ENCODE measurements around the gene SCML1. TPM values are rescaled to one million over a fixed set of nuclear protein-coding genes. Genes with fewer than 3 reads are reported as not detected.
"Not testable (repeated sequence)": the region's sequence is repeated elsewhere in the genome, so short reads cannot be mapped to it uniquely, and the experiment has no call there.

Gene SCML1
- total RNA-seq, 1 donor from 2014 or later, result 7.8 TPM

DNA sequence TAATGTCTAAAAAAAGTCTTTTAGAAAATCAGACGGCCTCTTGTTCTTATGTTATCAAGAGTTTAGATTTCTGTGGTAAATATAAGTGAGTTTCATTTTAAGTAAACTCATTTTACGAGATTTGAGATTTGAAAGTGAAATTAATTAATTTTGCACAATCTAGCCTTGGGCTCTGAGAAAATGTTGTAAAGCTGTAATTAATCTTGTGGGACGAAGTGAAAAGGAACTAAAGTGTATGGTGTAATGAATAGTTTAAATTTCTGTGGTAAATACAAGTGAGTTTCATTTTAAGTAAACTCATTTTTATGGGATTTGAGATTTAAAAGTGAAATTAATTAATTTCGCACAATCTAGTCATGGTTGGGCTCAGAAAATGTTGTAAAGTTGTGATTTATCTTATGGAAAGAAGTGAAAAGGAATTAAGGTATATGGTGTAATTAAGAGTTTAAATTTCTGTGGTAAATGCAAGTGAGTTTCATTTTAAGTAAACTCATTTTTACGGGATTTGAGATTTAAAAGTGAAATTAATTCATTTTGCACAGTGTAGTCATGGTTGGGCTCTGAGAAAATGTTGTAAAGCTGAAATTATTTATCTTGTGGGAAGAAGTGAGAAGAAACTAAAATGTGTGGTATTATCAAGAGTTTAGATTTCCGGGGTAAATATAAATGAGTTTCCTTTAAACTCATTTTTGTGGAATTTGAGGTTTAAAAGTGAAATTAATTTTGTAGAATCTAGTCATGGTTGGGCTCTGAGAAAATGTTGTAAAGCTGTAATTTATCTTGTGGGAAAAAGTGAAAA is 1.6 kb downstream of the SCML1 start:
- no peak for DNase-seq (ENCODE audit: low read depth, low spot score)

DNA sequence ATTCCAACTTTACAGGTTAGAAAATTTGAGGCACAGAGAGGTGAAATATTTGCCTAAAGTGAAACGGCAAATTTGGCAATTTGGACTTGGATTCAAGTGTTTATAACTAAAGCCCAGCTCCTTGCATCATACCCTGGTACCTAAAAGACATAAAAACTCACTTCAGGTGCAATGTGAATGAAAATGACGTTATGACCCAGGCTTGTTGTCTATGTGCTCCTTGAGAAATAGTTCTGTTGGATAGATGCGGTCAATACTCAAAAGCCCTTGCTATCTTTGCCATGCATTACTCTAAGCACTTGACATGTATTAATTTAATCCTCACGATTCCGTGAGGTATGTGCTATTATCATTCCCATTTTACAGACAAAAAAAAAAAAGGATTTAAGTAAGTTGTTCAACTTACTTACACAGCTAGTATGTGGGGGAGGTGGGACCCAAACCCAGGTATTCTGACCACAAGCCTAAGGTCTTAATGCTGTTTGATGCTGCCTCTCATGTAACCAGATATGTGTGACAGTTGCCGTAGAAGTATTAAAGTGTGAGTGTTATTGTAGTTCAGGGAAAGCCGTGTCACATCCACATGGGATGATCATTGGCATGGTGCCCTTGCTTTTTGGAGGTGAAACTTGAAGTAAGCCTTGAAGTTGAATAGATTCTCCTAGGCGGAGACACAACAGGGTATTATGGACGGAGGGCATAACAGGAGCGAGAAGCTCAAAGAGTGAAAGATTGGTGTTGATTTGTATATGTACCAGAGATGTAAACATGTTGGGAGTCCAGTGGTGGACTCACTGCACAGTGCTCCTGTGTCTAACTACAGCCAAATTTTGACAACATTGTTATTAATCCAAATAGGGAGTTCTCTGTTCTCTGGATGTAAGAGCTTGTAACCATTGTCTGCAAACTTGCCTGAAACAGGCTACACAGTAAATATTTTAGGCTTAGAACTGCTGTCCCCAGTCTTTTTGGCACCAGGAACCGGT is 3.1 kb downstream of the SCML1 start:
- DNase-seq (ENCODE audit: low read depth, low spot score), result no peak

DNA sequence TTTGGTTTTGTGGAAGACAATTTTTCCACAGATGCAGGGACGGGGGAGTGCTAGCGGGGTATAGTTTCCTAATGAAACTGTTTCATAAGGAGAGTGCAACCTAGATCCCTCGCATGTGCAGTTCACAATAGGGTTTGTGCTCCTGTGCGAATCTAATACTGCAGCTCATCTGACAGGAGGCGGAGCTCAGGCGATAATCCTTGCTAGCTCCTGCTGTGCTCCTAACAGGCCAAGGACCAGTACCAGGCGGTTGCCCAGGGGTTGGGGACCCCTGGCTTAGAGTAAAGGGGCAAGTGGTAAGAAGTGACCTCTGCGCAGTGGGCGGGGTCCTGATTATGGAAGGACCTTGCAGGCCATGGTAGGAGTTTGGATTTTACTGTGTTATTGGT is 3.8 kb downstream of the SCML1 start:
- no peak for DNase-seq (ENCODE audit: low read depth, low spot score)

DNA sequence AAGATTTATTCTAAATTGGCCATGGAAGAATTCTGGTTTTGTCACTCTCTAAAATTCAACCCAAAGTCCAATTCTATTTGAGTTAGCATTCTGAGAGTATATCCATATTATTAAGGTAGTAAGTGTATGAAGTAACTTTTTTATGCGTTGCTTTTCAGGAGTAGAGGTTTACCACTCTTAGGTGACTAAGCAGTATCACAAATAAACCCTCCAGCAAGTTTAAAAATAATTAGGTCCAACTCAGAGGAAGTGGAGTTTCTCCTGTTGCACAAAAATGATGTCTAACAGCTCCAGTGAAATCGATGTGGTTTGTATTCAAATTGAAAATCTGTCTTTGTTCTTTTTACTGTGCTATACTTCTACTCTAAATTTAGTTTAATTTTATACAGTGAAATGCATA is 6.6 kb downstream of the SCML1 start:
- DNase-seq (ENCODE audit: low read depth, low spot score), result no peak

DNA sequence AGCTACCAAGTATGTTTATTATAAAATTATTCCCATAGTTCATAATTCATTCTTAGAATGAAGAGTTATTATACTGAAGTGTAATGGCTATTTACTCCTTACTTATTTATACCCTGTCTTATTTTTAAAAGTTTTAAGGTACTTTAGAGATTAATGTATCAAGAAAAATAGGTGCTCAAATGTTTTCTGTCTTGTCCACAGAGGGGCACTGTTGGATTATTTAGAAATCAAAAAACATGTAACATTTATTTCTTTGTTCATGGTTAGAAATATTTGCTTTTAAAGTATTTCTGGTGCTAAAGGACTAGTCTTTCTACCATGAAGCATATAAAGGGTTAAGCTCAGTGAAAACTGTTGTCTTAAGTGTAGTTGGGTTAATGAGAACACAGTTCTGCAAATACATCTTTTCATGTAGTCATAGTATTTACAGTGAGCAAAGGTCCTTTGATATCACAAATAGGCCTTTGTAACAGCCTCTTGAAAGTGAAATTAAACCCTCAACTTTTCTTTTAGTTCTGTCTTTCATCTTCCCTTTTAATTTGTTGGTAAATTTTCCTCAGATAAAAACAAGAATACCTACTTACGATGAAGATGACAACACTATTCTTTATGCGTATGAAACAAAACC is 7.7 kb downstream of the SCML1 start:
- no peak for DNase-seq (ENCODE audit: low read depth, low spot score)

DNA sequence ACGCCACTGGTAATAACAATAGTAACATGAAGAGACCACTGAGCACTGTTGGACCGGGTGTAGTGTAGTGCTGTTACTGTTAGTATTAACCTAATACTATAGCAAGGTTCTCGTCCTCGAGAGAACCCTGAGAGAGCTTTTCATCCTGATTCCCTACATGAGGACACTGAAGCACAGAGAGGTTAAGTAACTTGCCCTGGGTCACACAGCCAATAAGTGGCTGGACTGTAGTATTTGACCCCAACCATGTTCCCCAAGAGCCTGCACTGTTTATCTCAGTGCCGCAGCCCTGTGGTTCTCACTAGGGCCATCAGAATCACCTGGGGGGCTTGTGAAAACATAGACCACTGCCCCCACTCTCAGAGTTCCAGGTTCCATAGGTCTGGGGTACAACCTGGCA is 10.4 kb downstream of the SCML1 start:
- no peak for DNase-seq (ENCODE audit: low read depth, low spot score)

DNA sequence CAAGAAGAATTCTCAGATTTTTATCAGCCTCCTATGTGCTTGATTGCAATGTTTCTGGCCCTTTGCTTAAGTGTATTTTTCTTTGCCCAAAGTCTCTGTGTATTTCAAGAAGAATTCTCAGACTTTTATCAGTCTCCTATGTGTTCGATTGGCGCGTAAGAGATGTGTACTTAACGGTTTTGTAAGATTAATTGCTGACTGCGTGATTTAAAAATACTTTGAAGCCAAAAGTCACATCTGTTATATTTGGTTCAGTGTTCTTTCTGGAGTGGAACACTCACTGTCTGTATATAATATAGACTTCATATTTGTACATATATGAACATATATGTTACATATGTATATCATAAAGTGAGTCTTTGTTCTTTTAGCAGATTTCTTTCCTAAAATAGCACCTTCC is 11.4 kb downstream of the SCML1 start:
- no peak for DNase-seq (ENCODE audit: low read depth, low spot score)

DNA sequence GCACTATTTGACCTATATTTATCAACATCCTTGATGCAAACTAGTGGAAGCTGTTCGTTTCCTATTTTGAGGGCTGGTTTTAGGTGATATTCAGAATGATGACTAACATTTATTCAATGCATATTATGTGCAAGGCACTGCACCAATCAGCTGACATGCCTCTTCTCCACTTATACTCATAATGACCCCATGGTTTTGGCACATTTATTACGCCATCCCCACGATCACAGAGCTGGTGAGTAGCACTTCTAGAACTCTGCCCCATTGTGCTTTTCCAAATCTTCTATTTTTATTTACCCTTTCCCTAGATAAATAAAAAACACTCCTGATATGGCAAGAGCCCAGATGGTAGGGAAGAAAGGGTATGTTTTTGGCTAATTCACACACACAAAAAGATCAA is 13.1 kb downstream of the SCML1 start:
- no peak for DNase-seq (ENCODE audit: low read depth, low spot score)

DNA sequence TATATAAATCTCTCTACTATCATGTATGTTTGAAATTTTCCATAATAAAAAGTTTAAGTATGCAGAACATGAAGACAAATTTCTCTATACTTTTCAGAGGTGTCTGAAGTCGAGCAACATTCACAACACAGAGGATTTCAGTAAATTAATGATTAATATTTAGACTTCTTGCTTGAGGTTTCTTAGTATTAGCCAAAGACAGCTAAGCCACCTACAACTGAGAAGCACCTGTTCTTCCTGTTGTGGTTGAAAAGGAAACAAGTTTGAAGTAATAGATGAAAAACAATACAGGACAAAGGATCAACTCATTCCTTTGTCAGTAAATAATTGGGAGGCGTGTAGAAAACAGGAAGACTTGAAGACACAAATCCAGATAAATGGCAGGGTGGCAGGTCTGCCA is 21.1 kb downstream of the SCML1 start:
- DNase-seq (ENCODE audit: low read depth, low spot score), result no peak

DNA sequence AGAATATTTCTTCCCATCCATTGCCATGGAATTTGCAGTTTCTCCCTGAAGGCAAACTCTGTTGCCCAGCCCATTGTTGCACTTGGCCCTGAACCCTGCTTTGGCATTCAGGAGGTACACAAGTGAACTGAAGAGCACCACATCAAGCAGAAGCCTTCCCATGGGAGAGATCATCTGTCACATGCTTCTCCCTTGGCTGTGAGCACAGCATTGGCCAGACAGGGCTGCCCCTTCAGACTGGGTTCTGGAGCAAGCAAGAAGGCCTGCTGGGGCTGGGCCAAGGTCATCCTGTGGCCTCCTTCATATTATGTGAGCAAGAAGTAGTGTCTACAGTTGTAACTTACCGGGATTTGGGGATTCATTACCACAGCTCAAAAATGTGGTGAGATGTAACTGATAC is 22.7 kb downstream of the SCML1 start:
- no peak for DNase-seq (ENCODE audit: low read depth, low spot score)

DNA sequence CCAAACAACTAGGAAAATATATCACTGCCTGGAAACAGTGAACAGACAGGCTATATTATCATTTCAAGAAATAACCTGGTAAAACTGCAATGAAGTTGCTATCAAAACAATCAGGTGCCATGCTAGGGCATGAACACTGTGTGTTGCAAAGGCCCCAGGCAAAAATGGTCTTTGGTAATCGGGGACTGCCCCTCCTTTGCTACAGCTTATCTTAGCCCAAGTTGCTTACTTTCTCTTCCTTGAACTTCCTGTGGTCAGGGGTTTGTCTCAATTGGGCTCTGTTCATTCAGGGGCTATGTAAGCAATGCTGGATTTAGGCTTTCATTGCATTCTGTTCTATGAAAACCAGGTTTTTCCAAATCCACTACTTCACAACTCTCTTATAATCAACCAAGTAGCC is 30.4 kb downstream of the SCML1 start:
- no peak for DNase-seq (ENCODE audit: low read depth, low spot score)

DNA sequence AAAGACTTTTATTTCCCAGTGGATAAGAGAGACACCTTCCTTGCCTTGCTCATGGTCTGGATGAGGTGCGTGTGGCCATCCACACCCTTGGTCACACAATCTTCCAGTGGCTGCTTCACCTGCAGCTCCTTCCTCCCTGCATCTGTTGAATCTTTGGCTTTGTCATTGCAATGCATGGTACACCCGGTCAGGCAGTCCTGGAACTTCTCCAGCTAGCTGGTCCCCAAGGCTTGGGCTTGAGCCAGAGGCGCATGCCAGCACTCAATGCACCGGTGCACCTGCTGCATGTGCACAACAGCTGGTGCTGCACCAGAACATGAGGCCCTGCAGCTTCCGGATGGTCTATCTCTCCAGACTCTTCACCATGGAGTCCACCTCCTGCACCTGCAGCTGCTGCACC is 31.7 kb downstream of the SCML1 start:
- DNase-seq (ENCODE audit: low read depth, low spot score), result no peak

DNA sequence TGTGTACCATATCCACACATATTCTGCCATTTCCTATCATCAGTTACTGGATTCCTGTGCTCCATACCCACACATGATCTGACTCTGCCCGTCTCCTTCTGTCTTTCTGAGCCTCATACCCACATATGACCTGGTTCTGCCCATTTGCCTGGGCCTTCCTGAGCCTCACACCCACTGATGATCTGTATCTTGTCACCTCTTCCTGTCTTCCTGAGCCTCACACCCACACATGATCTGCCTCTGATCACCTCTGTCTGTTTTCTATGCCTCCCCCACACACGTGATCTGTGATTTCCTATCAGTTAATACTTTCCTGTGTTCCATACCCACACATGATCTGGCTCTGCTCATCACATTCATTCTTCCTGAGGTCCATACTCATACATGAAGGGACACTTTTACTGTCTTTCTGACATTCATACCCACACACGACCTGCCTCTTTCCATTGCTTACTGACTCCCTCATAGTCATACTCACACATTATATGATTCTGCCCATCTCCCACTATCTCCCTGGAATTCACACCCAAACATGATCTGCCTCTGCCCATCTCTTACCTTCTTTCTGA is 32.5 kb downstream of the SCML1 start:
- DNase-seq (ENCODE audit: low read depth, low spot score), result no peak

DNA sequence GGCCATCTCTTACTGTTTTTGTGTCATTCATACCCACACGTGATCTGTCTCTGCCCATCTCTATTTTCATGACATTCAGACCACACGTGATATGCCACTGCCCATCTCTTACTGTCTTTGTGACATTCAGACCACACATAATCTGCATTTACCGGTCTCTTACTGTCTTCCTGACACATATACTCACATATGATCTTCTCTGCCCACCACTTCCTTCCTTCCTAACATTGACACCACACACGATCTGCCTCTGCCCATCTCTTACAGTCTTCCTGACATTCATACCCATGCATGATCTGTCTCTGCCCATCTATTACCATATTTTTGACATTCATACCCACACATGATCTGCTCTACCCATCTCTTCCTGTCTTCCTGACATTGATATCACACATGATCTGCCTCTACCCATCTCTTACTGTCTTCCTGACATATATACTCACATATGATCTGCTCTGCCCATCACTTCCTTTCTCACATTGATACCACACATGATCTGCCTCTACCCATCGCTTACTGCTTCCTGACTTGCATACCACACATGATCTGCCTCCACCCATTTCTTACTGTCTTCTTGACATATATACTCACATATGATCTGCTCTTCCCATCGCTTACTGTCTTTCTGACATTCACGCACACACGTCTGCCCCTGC is 36.1 kb downstream of the SCML1 start:
- no peak for DNase-seq (ENCODE audit: low read depth, low spot score)

DNA sequence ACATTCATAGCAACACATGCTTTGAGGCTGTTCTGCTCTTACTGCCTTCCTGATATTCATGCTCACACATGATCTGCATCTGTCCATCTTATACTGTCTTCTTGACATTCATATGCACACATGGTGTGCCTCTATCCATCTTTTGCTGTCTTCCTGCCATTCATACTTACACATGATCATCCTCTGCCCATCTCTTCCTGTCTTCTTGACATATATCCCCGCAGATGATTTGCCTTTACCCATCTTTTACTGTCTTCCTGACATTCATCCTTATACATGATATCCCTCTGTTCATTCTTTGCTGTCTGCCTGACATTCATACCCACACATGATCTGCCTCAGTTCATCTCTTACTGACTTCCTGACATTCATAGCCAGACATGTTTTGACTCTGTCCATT is 36.8 kb downstream of the SCML1 start:
- DNase-seq (ENCODE audit: low read depth, low spot score), result no peak

DNA sequence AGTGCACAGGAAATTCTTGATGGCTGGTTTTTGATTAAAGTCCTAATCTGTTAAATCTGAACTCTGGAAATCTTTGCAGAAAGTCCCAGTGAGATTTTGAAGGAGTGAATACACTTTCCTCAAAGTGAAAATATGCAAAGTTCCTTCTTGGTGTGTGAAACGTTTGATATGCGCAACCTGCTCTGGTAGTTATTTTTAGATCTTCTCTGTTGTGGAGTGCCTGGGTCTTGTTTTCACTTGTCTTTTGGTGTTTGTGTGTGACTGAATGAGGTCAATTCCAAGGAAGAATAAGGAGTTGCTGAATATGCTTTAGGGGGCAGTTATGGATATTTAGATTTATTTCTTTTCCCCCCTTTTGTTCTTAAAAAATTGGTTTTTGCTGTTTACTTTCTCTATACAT is 41.7 kb downstream of the SCML1 start:
- DNase-seq (ENCODE audit: low read depth, low spot score), result no peak

DNA sequence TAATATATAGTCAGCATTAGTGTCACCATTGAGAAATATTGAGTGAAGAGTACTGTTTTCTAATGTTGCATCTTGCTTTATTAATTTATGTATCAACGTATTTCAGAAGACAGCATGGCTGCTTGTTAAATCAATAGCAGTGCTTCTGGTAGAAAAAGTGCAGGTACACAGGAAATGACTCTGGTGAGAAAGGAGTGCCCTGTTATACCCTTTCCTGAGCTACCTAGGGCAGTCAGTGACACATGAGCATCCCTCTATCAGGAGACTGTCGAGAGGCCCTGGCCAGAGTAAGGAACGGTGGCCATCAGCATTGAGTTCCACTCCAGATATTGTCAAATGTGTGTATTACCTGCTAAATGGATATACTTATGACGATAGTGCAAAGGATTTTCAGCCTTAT is 42.1 kb downstream of the SCML1 start:
- no peak for DNase-seq (ENCODE audit: low read depth, low spot score)

DNA sequence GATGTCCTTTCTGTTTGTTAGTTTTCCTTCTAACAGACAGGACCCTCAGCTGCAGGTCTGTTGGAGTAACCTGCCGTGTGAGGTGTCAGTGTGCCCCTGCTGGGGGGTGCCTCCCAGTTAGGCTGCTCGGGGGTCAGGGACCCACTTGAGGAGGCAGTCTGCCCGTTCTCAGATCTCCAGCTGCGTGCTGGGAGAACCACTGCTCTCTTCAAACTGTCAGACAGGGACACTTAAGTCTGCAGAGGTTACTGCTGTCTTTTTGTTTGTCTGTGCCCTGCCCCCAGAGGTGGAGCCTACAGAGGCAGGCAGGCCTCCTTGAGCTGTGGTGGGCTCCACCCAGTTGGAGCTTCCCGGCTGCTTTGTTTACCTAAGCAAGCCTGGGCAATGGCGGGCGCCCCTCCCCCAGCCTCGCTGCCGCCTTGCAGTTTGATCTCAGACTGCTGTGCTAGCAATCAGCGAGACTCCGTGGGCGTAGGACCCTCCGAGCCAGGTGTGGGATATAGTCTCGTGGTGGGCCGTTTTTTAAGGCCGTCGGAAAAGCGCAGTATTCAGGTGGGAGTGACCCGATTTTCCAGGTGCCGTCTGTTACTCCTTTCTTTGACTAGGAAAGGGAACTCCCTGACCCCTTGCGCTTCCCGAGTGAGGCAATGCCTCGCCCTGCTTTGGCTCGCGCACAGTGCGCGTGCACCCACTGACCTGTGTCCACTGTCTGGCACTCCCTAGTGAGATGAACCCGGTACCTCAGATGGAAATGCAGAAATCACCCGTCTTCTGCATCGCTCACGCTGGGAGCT is 49.5 kb downstream of the SCML1 start:
- DNase-seq (ENCODE audit: low read depth, low spot score), result not testable (repeated sequence)

DNA sequence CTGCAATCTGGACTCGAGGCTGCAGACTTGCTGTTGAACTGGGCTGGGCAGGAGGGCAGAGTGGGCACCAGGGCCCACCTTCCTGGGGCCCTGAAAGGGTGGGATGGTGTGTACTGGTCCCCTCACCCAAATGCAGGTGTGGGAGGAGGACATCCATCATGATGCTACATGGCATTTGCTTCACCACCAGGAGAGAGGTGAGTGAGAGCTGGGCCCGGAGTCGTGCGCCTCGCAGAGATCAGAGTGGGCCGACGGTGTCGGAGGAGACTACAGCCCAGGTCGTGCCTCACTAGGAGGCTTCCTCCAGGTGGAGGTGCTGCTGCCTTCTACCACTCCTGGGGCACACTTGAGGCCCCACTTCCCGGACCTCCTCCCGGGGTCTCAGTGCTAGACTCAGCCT is 50.3 kb downstream of the SCML1 start:
- no peak for DNase-seq (ENCODE audit: low read depth, low spot score)

DNA sequence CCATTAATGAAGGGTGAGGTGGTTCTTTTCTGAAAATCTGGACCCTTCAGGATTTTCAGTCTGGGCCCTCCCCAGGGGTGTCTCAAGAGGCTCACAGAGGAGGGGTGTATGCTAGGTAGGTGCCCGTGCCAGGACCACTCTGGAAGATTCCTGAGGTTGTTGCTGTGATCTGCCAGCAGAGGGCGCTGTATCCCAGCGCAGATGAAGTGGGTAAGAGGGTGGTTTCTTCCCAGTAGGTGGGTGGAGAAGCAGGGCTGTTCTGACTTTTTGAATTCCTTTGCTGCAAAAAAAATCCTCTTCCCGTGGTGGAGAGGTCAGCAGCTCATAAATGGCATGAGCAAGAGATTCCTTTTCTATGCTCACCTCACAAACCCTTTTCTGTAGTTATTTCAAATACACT is 51.1 kb downstream of the SCML1 start:
- DNase-seq (ENCODE audit: low read depth, low spot score), result no peak
